ENCODE data around the gene RBM24. TPM values are rescaled to one million over a fixed set of nuclear protein-coding genes. Genes with fewer than 3 reads are reported as not detected.

Gene RBM24
- total and polyA plus RNA-seq, 2 experiments from 2014 or later, result 0.29 to 0.97 TPM

GRCh38 chr6:17299222-17299621 is 18.1 kb downstream of the RBM24 start:
- whole genome bisulfite sequencing (ENCODE audit: low lambda C conversion rate, missing lambda C conversion rate), result 85% methylated on average over 2 of the region's 2 CpGs
- H3K9me3 ChIP-seq (ENCODE audit: low read depth), result no peaks in the 10 kb centered on the region
- H2AFZ ChIP-seq, result no peak overlapping the region
- no peaks in the 10 kb centered on the region for H3K27me3 ChIP-seq
- no peak overlapping the region for H3K27ac ChIP-seq
- no peaks in the 10 kb centered on the region for H3K36me3 ChIP-seq (replicated peaks; ENCODE audit: insufficient read depth, low read depth)
- no peak overlapping the region for H3K4me2 ChIP-seq
- H3K4me1 ChIP-seq (ENCODE audit: insufficient read depth), result no peaks in the 10 kb centered on the region
- H3K4me3 ChIP-seq, result no peak overlapping the region
- TF ChIP-seq EZH2 (IDR thresholded peaks at IDR 0.05; ENCODE audit: borderline replicate concordance), result no peak
- TF ChIP-seq, protein P1, sequence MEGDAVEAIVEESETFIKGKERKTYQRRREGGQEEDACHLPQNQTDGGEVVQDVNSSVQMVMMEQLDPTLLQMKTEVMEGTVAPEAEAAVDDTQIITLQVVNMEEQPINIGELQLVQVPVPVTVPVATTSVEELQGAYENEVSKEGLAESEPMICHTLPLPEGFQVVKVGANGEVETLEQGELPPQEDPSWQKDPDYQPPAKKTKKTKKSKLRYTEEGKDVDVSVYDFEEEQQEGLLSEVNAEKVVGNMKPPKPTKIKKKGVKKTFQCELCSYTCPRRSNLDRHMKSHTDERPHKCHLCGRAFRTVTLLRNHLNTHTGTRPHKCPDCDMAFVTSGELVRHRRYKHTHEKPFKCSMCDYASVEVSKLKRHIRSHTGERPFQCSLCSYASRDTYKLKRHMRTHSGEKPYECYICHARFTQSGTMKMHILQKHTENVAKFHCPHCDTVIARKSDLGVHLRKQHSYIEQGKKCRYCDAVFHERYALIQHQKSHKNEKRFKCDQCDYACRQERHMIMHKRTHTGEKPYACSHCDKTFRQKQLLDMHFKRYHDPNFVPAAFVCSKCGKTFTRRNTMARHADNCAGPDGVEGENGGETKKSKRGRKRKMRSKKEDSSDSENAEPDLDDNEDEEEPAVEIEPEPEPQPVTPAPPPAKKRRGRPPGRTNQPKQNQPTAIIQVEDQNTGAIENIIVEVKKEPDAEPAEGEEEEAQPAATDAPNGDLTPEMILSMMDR (IDR thresholded peaks at IDR 0.05; ENCODE audit: poor library complexity), result no peak
- no peak for TF ChIP-seq EZH2phosphoT487 (IDR thresholded peaks at IDR 0.05; ENCODE audit: low read depth, severe bottlenecking, unreplicated experiment)
- no peaks in the 10 kb centered on the region for H4K20me1 ChIP-seq (ENCODE audit: insufficient read depth, poor library complexity, severe bottlenecking)
- no peaks in the 10 kb centered on the region for H3K9me2 ChIP-seq (replicated peaks; ENCODE audit: insufficient read depth)
- H3K79me2 ChIP-seq, result no peaks in the 10 kb centered on the region
- DNase-seq (ENCODE audit: low spot score), result no peak

DNA sequence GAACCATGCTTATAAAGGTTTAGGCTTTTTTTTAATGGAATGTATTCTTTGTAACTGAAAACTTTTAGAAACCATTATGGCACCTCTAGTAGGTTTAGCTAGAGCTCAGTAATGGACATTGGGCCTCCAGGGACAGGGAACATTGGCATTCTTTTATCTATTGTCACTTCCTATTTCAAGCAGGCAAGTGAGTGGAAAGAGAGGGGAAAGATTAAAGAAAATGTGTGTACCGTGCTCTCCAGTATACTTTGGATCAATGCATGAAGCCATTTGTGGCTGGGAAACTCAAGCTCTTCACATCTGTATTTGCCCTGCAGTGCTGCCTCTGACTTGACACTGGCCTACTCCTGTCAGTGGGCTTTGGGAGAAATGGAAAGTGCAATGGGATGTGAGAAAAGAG is 18.6 kb downstream of the RBM24 start:
- 48% methylated on average over 1 of the region's 1 CpG for WGBS (ENCODE audit: low lambda C conversion rate, missing lambda C conversion rate)
- H3K27me3 ChIP-seq, result no peaks in the 10 kb centered on the region
- no peak overlapping the region for H3K4me2 ChIP-seq
- H3K9me2 ChIP-seq (replicated peaks; ENCODE audit: insufficient read depth), result no peaks in the 10 kb centered on the region
- H3K4me3 ChIP-seq, result no peak overlapping the region
- H3K27ac ChIP-seq, result no peak overlapping the region
- no peak for DNase-seq (ENCODE audit: low spot score)
- no peaks in the 10 kb centered on the region for H3K4me1 ChIP-seq (ENCODE audit: insufficient read depth)
- H4K20me1 ChIP-seq (ENCODE audit: insufficient read depth, poor library complexity, severe bottlenecking), result no peaks in the 10 kb centered on the region
- TF ChIP-seq EZH2 (IDR thresholded peaks at IDR 0.05; ENCODE audit: borderline replicate concordance), result no peak
- TF ChIP-seq EZH2phosphoT487 (IDR thresholded peaks at IDR 0.05; ENCODE audit: low read depth, severe bottlenecking, unreplicated experiment), result no peak
- TF ChIP-seq, protein P1 (IDR thresholded peaks at IDR 0.05; ENCODE audit: poor library complexity), result no peak
- H3K36me3 ChIP-seq (replicated peaks; ENCODE audit: insufficient read depth, low read depth), result no peaks in the 10 kb centered on the region
- no peaks in the 10 kb centered on the region for H3K79me2 ChIP-seq
- no peaks in the 10 kb centered on the region for H3K9me3 ChIP-seq (ENCODE audit: low read depth)
- H2AFZ ChIP-seq, result no peak overlapping the region

DNA sequence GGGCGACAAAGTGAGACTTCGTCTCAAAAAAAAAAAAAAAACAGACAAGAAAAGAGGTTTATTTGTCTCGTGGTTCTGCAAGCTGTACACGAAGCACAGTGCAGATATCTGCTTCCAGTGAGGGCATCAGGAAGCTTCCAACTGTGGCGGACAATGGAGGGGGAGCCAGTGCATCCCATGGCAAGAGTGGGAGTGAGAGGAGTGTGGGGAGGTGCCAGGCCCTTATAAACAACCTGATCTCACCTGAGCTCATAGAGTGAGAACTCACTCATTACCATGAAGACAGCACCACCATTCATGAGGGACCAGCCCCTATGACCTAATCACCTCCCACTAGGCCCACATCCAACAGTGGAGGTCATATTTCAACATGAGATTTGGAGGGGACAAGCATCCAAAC is 19.5 kb downstream of the RBM24 start:
- no peak overlapping the region for H3K4me3 ChIP-seq
- no peak overlapping the region for H3K27ac ChIP-seq
- no peaks in the 10 kb centered on the region for H3K4me1 ChIP-seq (ENCODE audit: insufficient read depth)
- no peaks in the 10 kb centered on the region for H3K9me3 ChIP-seq (ENCODE audit: low read depth)
- no peaks in the 10 kb centered on the region for H3K36me3 ChIP-seq (replicated peaks; ENCODE audit: insufficient read depth, low read depth)
- TF ChIP-seq EZH2 (IDR thresholded peaks at IDR 0.05; ENCODE audit: borderline replicate concordance) (no peak), EZH2phosphoT487 (IDR thresholded peaks at IDR 0.05; ENCODE audit: low read depth, severe bottlenecking, unreplicated experiment) (no peak)
- TF ChIP-seq, protein P1 (IDR thresholded peaks at IDR 0.05; ENCODE audit: poor library complexity), result no peak
- no peaks in the 10 kb centered on the region for H3K79me2 ChIP-seq
- H3K27me3 ChIP-seq, result no peaks in the 10 kb centered on the region
- no peak overlapping the region for H3K4me2 ChIP-seq
- no peaks in the 10 kb centered on the region for H3K9me2 ChIP-seq (replicated peaks; ENCODE audit: insufficient read depth)
- H4K20me1 ChIP-seq (ENCODE audit: insufficient read depth, poor library complexity, severe bottlenecking), result no peaks in the 10 kb centered on the region
- no peak overlapping the region for H2AFZ ChIP-seq
- WGBS (ENCODE audit: low lambda C conversion rate, missing lambda C conversion rate), result 93% methylated on average over 5 of the region's 5 CpGs
- no peak for DNase-seq (ENCODE audit: low spot score)

DNA sequence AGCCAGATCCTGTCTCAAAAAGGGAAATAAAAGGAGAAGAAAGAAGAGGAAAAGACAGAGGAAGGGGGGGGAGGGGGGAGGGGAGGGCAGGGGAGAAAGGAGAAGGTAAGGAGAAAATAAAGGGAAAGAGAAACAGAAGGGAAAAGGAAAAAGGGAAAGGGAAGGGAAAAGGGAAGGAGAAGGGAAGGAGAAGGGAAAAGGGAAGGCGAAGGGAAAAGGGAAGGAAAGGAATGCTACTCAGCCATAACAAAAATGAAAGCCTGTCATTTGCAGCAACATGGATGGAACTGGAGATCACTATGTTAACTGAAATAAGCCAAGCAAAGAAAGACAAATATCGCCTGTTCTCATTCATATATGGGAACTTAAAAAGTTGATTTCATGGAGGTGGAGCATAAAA is 22.3 kb downstream of the RBM24 start:
- no peaks in the 10 kb centered on the region for H4K20me1 ChIP-seq (ENCODE audit: insufficient read depth, poor library complexity, severe bottlenecking)
- TF ChIP-seq EZH2phosphoT487 (IDR thresholded peaks at IDR 0.05; ENCODE audit: low read depth, severe bottlenecking, unreplicated experiment), result no peak
- TF ChIP-seq, protein P1 (IDR thresholded peaks at IDR 0.05; ENCODE audit: poor library complexity), result no peak
- no peak for TF ChIP-seq EZH2 (IDR thresholded peaks at IDR 0.05; ENCODE audit: borderline replicate concordance)
- H3K79me2 ChIP-seq, result no peaks in the 10 kb centered on the region
- no peaks in the 10 kb centered on the region for H3K9me3 ChIP-seq (ENCODE audit: low read depth)
- no peaks in the 10 kb centered on the region for H3K36me3 ChIP-seq (replicated peaks; ENCODE audit: insufficient read depth, low read depth)
- H3K4me2 ChIP-seq, result no peak overlapping the region
- DNase-seq (ENCODE audit: low spot score), result no peak
- no peak overlapping the region for H3K4me3 ChIP-seq
- H3K9me2 ChIP-seq (replicated peaks; ENCODE audit: insufficient read depth), result no peaks in the 10 kb centered on the region
- 90% methylated on average over 1 of the region's 2 CpGs for WGBS (ENCODE audit: low lambda C conversion rate, missing lambda C conversion rate)
- no peaks in the 10 kb centered on the region for H3K4me1 ChIP-seq (ENCODE audit: insufficient read depth)
- no peaks in the 10 kb centered on the region for H3K27me3 ChIP-seq
- no peak overlapping the region for H2AFZ ChIP-seq
- no peak overlapping the region for H3K27ac ChIP-seq
